CD4-positive, alpha-beta T cell (primary cell): ENCODE data around the gene AFAP1. TPM values are rescaled to one million over a fixed set of nuclear protein-coding genes. Genes with fewer than 3 reads are reported as not detected.

Experiments
- ATAC-seq: fragments of 200-7000 bp; cut with Tn5 transposase; one replicate; pipeline ENCODE4 v1.10.0; 2022; ENCODE audit warnings: mild to moderate bottlenecking; ENCODE audit not compliant: poor library complexity
- CTCF ChIA-PET: fragments of 350-600 bp; sonication (Branson Sonifier 250); formaldehyde crosslinking; loops from one replicate; lab custom pipeline; 2021; ENCODE audit warnings: antibody characterized with exemption, inconsistent platforms; lab: Charles Lee
- POLR2A ChIA-PET: fragments of 350-600 bp; sonication (Branson Sonifier 250); formaldehyde crosslinking; loops from one replicate; lab custom pipeline; 2021; ENCODE audit warnings: antibody characterized with exemption, inconsistent platforms; lab: Charles Lee
- DNase-seq, 14 experiments: peaks; one replicate each; pipeline ENCODE4 v3.0.0-alpha.2; 2013 to 2020; ENCODE audit warnings: mixed read lengths in 2 of 14
- H3K27ac ChIP-seq, 2 donors: one replicate each; pipeline versions ENCODE4 v1.5.1 to v1.7.0; 2013; ENCODE audit warnings: low read length in 2 of 2, low read depth in 1 of 2, mild to moderate bottlenecking in 1 of 2
- H3K27me3 ChIP-seq, 2 experiments: 1 replicate in 1 of 2; 2 replicates in 1 of 2; pipeline versions ENCODE4 v1.6.1 to v1.7.0; 2013; ENCODE audit warnings: low read length in 2 of 2, control low read depth in 1 of 2, mild to moderate bottlenecking in 1 of 2, moderate library complexity in 1 of 2; ENCODE audit not compliant: insufficient read depth in 2 of 2, control insufficient read depth in 1 of 2
- H3K36me3 ChIP-seq: one replicate; pipeline ENCODE4 v1.6.1; 2013; ENCODE audit warnings: low read length, control low read depth; ENCODE audit not compliant: insufficient read depth
- H3K4me1 ChIP-seq: one replicate; pipeline ENCODE4 v1.6.1; 2013; ENCODE audit warnings: low read length, control low read depth; ENCODE audit not compliant: insufficient read depth
- H3K4me3 ChIP-seq: one replicate; pipeline ENCODE4 v1.5.1; 2013; ENCODE audit warnings: mild to moderate bottlenecking, low read length, moderate library complexity
- H3K9me3 ChIP-seq, 2 experiments: 1 replicate in 1 of 2; 2 replicates in 1 of 2; pipeline versions ENCODE4 v1.6.1 to v1.7.0; 2013; ENCODE audit warnings: low read length in 2 of 2, mild to moderate bottlenecking in 2 of 2, control low read depth in 1 of 2, moderate library complexity in 1 of 2; ENCODE audit not compliant: control insufficient read depth in 1 of 2, insufficient read depth in 1 of 2
- H3K27ac Mint-ChIP-seq: one replicate; pipeline ENCODE4 v1.8.0; 2020; ENCODE audit warnings: mixed read lengths
- H3K27me3 Mint-ChIP-seq: one replicate; pipeline ENCODE4 v1.8.0; 2021; ENCODE audit warnings: mixed read lengths
- H3K36me3 Mint-ChIP-seq: one replicate; pipeline ENCODE4 v1.8.0; 2021; ENCODE audit warnings: low read depth, mixed read lengths
- H3K4me1 Mint-ChIP-seq: one replicate; pipeline ENCODE4 v1.8.0; 2021; ENCODE audit warnings: low read depth, mixed read lengths
- H3K4me3 Mint-ChIP-seq: one replicate; pipeline ENCODE4 v1.8.0; 2020; ENCODE audit warnings: mild to moderate bottlenecking, mixed read lengths
- H3K9me3 Mint-ChIP-seq: one replicate; pipeline ENCODE4 v1.8.0; 2020; ENCODE audit warnings: mixed read lengths
- intact Hi-C, 2 experiments: fragments of 100-400 bp; cut with DNase I in 1 of 2; cut with micrococcal nuclease in 1 of 2; formaldehyde crosslinking; loops; one replicate each; pipeline versions ENCODE4 v1.15.1 to v1.9.0; 2023 to 2025; cut with DNase I, micrococcal nuclease
- total RNA-seq, 174 experiments: library from RNA in 2 of 174; stranded (reverse) in 2 of 174; gene quantifications; one replicate each; pipeline ENCODE4 v1.2.3 and lab custom pipeline; 2021 to 2026
- TF ChIP-seq, protein P1 (sequence below): fragments of 200-600 bp; IDR thresholded peaks from one replicate; pipeline ENCODE4 v1.8.0; 2022; ENCODE audit warnings: antibody characterized with exemption, mild to moderate bottlenecking

Gene AFAP1
- total RNA-seq, 2 experiments from 2014 or later: 9.8 to 10.9 TPM

DNA sequence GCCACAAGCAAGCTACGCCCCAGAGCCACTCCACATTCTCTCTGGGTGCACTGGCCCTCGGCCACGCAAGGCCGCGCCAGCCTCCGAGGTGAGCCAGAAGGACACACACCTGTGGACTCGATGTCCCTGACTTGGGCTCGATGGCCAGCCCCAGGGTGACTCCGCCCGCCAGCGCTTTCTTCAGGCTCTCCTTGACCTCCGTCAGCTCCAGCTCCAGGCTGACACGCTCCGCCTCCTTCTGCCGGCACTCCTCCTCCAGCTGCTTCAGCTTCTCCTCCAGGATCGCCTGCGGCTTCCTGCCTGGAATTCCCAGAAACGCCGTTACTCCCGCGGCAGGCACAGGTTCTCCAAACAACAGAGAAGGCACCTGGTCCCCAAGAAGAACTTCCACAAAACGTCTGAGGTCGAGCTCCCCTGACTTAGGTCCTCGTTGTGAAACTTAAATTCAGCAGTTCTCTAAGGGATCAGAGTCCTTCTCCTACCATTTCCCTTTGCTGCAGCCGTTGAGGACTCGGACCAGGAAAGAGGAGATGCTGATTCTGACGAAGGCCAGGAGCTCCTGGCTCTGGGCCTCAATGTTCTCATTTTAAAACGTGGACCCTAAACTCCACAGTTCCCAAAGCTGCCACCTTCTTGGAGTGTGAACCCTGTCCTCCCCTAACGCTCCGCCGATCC lies 166.8 kb downstream of the AFAP1 start:
- Histone ChIP-seq H3K4me3 (no peak overlapping the region), H3K27ac (no peak overlapping the region), H3K4me1 (peaks cover 14% of the 10 kb centered on the region), H3K36me3 (peaks cover 27% of the 10 kb centered on the region), H3K9me3 (no peaks in the 10 kb centered on the region), H3K27me3 (no peaks in the 10 kb centered on the region)
- H3K36me3 Mint-ChIP-seq: peaks cover 57% of the 10 kb centered on the region
- H3K9me3 Mint-ChIP-seq: no peaks in the 10 kb centered on the region
- ChIA-PET CTCF (interaction anchor here (1.4 kb wide), 1 partner anchor 31 kb away, joined by 3 read pairs; no protein-coding TSS in a partner anchor), POLR2A (no interaction called here)
- no peaks in the 10 kb centered on the region for H3K27me3 Mint-ChIP-seq
- no peak overlapping the region for H3K27ac Mint-ChIP-seq
- DNase-seq (no peak), ATAC-seq (no peak)
- TF ChIP-seq, protein P1, sequence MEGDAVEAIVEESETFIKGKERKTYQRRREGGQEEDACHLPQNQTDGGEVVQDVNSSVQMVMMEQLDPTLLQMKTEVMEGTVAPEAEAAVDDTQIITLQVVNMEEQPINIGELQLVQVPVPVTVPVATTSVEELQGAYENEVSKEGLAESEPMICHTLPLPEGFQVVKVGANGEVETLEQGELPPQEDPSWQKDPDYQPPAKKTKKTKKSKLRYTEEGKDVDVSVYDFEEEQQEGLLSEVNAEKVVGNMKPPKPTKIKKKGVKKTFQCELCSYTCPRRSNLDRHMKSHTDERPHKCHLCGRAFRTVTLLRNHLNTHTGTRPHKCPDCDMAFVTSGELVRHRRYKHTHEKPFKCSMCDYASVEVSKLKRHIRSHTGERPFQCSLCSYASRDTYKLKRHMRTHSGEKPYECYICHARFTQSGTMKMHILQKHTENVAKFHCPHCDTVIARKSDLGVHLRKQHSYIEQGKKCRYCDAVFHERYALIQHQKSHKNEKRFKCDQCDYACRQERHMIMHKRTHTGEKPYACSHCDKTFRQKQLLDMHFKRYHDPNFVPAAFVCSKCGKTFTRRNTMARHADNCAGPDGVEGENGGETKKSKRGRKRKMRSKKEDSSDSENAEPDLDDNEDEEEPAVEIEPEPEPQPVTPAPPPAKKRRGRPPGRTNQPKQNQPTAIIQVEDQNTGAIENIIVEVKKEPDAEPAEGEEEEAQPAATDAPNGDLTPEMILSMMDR: no peak
- no peak overlapping the region for H3K4me3 Mint-ChIP-seq
- intact Hi-C loops: no loop called here
- H3K4me1 Mint-ChIP-seq: peaks cover 22% of the 10 kb centered on the region

DNA sequence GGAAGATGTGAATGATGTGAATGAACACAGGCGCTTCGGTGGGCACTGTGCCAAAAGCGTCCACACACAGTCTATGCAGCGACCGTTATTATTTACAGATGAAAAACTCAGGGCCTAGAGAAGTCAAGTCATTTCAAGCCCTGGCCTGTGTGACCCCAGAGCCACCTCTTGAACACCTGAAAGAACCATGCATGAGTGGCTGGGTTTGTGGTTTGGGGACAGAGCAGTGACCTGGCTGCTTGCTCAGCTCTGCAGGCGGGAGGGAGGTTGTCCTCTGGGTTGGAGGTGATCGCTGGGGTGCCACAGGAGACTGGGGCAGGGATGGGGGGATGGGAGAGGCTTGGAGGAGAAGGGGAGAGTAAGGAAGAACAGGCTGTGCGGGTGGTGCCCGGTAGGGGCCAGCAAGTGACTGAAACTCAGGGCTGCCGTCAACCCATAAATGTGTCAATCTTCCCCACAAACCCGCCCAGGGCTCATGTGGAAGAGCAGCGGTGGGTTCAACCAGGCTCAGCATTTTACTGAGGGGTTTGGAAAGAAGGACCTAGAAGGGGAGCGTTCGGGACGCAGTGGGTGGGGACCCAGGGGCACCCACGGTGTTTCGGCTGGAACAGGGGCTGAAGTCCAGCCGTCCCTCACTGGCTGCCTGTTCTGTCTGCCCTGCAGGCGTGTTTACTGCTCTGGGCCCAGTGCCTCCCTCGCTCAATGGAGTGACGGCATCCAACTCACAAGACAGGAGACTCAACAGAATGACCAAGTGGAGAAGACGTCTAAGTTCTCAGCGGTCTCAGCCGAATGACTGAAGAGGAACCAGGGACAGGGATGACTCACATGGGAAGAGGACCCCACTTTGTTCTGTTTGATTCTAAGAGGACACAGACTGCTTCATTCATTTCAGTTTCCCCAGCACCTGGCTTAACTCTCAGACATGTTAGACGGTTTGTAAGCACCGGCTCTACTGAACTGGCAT lies 167.8 kb downstream of the AFAP1 start:
- Mint-ChIP-seq H3K4me1 (peaks cover 22% of the 10 kb centered on the region), H3K27me3 (no peaks in the 10 kb centered on the region), H3K27ac (no peak overlapping the region), H3K4me3 (no peak overlapping the region), H3K9me3 (no peaks in the 10 kb centered on the region), H3K36me3 (peaks cover 54% of the 10 kb centered on the region)
- Histone ChIP-seq H3K27me3 (no peaks in the 10 kb centered on the region), H3K36me3 (peaks cover 19% of the 10 kb centered on the region), H3K4me3 (no peak overlapping the region), H3K27ac (no peak overlapping the region), H3K4me1 (peaks cover 12% of the 10 kb centered on the region), H3K9me3 (no peaks in the 10 kb centered on the region)
- TF ChIP-seq, protein P1: no peak
- no peak for DNase-seq
- intact Hi-C loops: no loop called here
- ChIA-PET POLR2A (no interaction called here), CTCF (interaction anchor here (1.8 kb wide), 1 partner anchor 31 kb away, joined by 6 read pairs; no protein-coding TSS in a partner anchor)
- ATAC-seq: no peak

DNA sequence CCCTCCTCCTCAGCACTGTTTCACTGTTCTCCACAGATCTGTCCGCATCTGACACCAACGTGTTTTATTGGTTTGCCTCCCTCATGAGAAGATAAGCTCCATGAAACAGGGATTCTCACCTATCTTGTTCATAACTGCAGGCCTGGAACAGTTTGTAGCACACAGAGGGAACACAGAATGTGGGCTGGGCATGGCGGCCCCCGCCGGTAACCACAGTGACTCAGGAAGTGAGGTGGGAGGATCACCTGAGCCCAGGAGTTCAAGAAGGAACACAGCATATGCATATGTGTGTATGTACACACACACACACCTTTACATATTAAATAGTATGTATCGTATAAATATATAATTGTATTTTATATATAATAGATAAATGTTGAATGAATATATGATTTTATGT lies 168.6 kb downstream of the AFAP1 start:
- TF ChIP-seq, protein P1: no peak
- Mint-ChIP-seq H3K4me3 (peak overlapping the region; percentile 59), H3K9me3 (no peaks in the 10 kb centered on the region), H3K27me3 (no peaks in the 10 kb centered on the region), H3K36me3 (peaks cover 54% of the 10 kb centered on the region), H3K4me1 (peaks cover 22% of the 10 kb centered on the region), H3K27ac (peak overlapping the region; percentile 56)
- no peak overlapping the region for H3K27ac ChIP-seq
- H3K27me3 ChIP-seq: no peaks in the 10 kb centered on the region
- intact Hi-C loops: no loop called here
- DNase-seq (peak in 8 of 14 experiments; percentile 21 to 71 (median 44)), ATAC-seq (peak; percentile 94)
- CTCF ChIA-PET: interaction anchor here (1.3 to 1.8 kb wide), 2 partner anchors 12 to 31 kb away, joined by 4 to 6 read pairs; no protein-coding TSS in a partner anchor
- H3K36me3 ChIP-seq: peaks cover 24% of the 10 kb centered on the region
- peaks cover 12% of the 10 kb centered on the region for H3K4me1 ChIP-seq
- H3K9me3 ChIP-seq: no peaks in the 10 kb centered on the region
- peak overlapping the region; percentile 2 for H3K4me3 ChIP-seq
- POLR2A ChIA-PET: no interaction called here
